ENCODE data around the gene SUSD4.

- TF ChIP-seq ZC3H11A (IDR thresholded peaks at IDR 0.05) (no peak), PBX3 (IDR thresholded peaks at IDR 0.05) (no peak), POLR2A (IDR thresholded peaks at IDR 0.05; ENCODE audit: low read length) (no peak), HMGXB4 (CRISPR knock-in tag; IDR thresholded peaks at IDR 0.05; ENCODE audit: borderline replicate concordance) (no peak), JUNB (IDR thresholded peaks at IDR 0.05) (no peak), ESRRA (IDR thresholded peaks at IDR 0.05; ENCODE audit: borderline replicate concordance, low read length) (no peak), PHF8 (IDR thresholded peaks at IDR 0.05; ENCODE audit: borderline replicate concordance, low read depth) (no peak), KDM5A (IDR thresholded peaks at IDR 0.05) (no peak), CHD2 (IDR thresholded peaks at IDR 0.05; ENCODE audit: low read length, partially characterized antibody) (no peak), KDM1A (IDR thresholded peaks at IDR 0.05; ENCODE audit: low read depth) (no peak)
- TF ChIP-seq, protein P1, sequence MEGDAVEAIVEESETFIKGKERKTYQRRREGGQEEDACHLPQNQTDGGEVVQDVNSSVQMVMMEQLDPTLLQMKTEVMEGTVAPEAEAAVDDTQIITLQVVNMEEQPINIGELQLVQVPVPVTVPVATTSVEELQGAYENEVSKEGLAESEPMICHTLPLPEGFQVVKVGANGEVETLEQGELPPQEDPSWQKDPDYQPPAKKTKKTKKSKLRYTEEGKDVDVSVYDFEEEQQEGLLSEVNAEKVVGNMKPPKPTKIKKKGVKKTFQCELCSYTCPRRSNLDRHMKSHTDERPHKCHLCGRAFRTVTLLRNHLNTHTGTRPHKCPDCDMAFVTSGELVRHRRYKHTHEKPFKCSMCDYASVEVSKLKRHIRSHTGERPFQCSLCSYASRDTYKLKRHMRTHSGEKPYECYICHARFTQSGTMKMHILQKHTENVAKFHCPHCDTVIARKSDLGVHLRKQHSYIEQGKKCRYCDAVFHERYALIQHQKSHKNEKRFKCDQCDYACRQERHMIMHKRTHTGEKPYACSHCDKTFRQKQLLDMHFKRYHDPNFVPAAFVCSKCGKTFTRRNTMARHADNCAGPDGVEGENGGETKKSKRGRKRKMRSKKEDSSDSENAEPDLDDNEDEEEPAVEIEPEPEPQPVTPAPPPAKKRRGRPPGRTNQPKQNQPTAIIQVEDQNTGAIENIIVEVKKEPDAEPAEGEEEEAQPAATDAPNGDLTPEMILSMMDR (IDR thresholded peaks at IDR 0.05), result no peak
- TF ChIP-seq, protein P2, sequence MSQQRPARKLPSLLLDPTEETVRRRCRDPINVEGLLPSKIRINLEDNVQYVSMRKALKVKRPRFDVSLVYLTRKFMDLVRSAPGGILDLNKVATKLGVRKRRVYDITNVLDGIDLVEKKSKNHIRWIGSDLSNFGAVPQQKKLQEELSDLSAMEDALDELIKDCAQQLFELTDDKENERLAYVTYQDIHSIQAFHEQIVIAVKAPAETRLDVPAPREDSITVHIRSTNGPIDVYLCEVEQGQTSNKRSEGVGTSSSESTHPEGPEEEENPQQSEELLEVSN (IDR thresholded peaks at IDR 0.05; ENCODE audit: borderline replicate concordance, low read depth), result no peak
- TF ChIP-seq, protein P3, sequence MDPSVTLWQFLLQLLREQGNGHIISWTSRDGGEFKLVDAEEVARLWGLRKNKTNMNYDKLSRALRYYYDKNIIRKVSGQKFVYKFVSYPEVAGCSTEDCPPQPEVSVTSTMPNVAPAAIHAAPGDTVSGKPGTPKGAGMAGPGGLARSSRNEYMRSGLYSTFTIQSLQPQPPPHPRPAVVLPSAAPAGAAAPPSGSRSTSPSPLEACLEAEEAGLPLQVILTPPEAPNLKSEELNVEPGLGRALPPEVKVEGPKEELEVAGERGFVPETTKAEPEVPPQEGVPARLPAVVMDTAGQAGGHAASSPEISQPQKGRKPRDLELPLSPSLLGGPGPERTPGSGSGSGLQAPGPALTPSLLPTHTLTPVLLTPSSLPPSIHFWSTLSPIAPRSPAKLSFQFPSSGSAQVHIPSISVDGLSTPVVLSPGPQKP (IDR thresholded peaks at IDR 0.05; ENCODE audit: low read depth, low read length), result no peak
These were observed 174.5 kb downstream of the SUSD4 start for GRCh38 chr1:223189525-223189902.

Measured in A549 (cell line).